ENCODE measurements around the gene HIP1.

- no peak for TF ChIP-seq GATA2 (IDR thresholded peaks at IDR 0.05; ENCODE audit: low read depth, low read length)
- TF ChIP-seq GATA3 (IDR thresholded peaks at IDR 0.05; ENCODE audit: low read depth, low read length), result no peak
Measured at GRCh38 chr7:75571209-75571608, 167.5 kb downstream of the HIP1 start.

Measured in SH-SY5Y (cell line).